DMS79 treated with DMSO at 0.1 percent for 48 hours (cell line): Measurements from ENCODE around the gene RAB5A.
"Not testable (repeated sequence)": the region's sequence is repeated elsewhere in the genome, so short reads cannot be mapped to it uniquely, and the experiment has no call there.

Experiments used
- DNase-seq: peaks from one replicate; lab custom pipeline; 2025; lab: John Stamatoyannopoulos, UW

Gene RAB5A, protein sequence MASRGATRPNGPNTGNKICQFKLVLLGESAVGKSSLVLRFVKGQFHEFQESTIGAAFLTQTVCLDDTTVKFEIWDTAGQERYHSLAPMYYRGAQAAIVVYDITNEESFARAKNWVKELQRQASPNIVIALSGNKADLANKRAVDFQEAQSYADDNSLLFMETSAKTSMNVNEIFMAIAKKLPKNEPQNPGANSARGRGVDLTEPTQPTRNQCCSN

DNA sequence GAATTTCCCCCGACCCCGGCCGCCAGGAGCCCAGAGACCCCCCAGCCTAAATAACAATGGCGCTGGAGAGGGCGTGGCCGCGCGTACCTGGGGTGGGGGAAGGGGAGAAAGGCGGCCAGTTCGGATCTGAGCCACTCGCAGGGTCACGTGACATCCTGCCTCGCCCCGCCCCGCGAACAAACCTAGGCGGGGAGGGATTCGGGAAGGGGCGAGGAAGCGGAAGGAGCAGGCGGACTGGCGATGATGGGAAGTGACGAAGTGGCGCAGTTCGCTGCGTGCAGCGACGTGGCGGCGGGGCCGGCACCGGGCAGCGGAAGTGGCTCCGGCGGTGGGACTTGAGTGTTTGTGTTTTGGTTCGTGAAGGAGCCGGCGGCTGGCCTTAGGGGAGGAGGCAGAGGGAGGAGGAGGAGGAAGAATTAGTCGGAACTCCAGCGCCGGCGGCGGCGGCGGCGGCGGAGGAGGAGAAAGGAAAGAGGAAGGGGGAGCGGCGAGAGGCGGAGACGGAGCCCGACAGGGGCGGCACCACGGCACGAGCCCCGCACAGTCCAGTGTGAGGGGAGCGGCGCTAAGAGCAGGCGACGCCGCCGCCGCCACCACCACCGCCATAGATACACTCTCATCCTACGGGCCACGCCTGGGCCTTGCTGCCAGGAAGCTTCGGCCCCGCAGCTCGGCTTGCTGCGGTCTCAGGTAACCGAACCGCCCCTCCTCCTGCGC is at the start of gene RAB5A:
TSS of gene RAB5A (plus strand) at position 266 of the 717 bp plus-strand sequence. CDS start 3,802 bp downstream, outside the sequence.
- DNase-seq = peak; percentile 86

DNA sequence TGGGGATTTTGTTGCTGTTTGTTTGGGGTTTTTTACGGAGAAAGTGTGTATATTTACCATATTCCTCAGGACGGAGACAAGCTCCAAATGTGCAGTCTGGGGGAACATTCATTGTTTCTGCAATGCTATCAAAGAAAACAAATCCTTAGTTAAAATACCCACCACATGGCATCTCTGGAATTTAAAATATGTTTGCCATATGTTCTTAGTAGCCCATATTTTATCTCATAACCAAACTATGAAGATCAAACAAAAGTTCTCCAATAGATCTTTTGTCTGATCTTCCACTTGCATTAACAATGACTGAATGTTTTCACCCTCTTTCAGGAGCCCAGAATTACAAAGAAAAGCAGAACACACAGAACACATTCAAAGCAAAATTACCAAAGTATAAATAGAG is 48.2 kb upstream of the RAB5A start:
- DNase-seq = no peak

DNA sequence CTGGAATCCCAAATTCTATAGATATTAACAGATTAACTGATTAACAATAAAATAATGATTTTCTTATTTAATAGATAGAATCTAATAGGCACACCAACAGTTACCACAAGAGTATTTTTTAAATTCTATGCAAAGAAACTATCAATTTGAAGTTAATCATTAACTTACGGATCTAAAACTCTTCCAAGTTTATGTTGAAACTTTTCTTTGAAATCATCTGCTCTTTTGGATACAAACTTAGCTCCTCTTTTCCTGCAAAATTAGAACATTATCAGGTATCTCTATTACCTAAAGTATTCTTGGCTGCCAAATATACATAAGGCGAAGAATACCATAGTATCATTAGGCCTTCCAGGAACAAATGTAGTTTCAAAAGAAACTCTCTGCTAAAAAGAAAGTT is 47.6 kb upstream of the RAB5A start:
- no peak for DNase-seq

DNA sequence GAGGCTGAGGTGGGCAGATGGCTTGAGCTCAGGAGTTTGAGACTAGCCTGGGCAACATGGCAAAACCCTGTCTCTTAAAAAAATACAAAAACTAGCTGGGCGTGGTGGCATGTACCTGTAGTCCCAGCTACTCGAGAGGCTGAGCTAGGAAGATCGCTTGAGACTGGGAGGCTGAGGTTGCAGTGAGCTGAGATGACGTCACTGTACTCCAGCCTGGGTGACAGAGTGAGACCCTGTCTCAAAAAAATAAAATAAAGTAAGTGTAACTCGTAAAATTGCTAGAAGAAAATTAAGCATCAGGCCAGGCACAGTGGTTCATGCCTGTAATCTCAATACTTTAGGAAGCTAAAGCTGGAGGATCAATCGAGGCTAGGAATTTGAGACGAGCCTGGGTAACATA is 47.1 kb upstream of the RAB5A start:
- DNase-seq = not testable (repeated sequence)

DNA sequence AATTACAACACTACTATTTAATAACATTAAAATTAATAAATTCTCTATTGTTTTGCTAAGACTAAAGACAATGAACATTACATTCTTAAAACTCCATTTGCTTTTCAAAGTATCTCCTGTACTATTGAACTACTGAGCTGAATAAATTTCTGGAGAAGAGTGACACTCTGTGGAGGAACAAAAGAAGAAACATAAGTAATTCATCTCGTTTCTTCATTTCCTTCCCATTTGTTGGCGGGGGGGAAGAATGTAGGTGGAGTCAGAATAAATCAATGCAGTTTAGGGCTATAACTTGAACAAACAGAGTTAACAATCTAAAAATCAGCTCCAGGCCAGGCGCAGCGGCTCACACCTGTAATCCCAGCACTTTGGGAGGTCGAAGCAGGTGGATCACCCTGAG is 45.6 kb upstream of the RAB5A start:
- no peak for DNase-seq

DNA sequence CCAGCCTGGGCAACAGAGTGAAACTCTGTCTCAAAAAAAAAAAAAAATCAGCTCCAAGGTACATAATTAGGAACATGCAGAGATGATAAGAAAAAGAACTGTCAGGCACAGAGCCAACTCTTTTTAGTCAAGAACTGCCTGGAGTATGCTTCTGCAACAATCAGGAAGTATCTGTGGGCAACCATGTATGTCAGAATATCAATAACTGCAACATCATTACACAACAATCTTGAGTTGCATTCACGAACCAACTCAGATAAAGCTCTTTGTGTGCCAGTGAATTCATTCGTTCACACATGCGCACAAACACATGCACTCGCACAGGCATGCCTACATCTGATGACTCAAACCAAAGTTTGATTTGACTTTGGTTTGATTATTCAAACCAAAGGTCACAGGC is 45.0 kb upstream of the RAB5A start:
- no peak for DNase-seq

DNA sequence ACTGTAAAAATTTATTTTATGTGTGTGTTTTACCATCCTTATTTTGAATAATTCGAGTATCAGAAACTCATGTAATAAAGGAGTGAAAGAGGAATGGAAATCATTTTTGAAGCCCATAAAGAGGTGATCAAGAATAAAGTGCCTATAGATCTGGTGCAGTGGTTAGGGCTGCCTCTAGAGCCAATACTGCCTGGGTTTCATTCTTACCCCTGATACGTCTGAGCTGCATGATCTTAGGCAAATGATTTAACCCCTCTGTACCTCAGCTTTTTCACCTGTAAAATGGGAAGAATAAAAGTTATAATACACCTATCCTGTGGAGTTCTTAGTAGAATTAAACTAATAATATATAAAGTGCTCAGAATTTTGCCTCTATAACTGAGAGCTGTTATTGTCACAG is 43.2 kb upstream of the RAB5A start:
- DNase-seq = no peak

DNA sequence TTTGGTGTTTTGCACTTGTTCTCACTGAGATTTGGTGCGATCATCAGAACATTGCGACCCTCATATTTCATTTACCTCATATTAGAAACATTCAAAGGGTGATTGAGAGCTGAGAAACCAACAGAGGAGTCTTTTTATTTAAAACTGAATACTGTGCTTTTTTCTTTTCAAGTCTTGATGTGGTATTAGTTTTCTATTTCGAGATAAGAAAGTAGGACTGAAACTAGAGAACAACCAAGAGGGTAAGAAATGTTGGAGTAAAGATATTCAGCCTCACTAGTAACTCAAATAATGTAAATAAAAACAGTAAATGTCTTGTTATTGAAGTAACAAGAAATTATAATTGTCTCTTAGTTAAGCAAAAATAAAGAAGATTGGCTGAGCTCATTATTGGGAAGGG is 39.4 kb upstream of the RAB5A start:
- no peak for DNase-seq

DNA sequence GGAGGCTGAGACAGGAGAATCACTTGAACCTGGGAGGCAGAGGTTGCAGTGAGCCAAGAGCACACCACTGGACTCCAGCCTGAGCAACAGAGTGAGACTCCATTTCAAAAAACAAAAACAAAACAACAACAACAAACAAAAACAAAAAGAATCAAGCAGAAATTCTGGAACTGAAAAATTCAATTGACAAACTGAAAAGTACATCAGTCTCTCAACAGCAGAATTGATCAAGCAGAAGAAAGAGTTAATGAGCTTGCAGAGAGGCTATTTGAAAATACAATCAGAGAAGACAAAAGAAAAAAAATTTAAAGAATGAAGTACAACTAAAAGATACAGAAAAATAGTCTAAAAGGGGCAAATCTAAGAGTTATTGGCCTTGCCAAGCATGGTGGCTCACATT is 35.4 kb upstream of the RAB5A start:
- DNase-seq = no peak

DNA sequence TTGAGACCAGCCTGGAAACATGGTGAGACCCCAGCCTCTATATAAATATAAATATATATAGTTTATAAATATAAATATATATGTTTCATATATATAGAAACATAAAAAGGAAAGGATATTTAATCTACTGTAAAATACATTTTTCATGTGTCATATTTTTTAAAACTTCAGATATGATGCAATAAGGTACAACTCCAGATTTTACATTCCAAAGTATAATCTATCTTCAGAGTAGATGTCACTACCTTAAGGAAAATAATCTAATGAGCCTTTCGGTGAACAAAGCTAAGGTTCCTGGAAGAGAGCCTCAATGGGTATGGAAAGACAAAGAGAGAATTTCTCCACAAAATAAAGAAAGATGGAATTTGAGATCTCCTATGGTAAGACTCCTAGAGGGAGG is 29.7 kb upstream of the RAB5A start:
- no peak for DNase-seq

DNA sequence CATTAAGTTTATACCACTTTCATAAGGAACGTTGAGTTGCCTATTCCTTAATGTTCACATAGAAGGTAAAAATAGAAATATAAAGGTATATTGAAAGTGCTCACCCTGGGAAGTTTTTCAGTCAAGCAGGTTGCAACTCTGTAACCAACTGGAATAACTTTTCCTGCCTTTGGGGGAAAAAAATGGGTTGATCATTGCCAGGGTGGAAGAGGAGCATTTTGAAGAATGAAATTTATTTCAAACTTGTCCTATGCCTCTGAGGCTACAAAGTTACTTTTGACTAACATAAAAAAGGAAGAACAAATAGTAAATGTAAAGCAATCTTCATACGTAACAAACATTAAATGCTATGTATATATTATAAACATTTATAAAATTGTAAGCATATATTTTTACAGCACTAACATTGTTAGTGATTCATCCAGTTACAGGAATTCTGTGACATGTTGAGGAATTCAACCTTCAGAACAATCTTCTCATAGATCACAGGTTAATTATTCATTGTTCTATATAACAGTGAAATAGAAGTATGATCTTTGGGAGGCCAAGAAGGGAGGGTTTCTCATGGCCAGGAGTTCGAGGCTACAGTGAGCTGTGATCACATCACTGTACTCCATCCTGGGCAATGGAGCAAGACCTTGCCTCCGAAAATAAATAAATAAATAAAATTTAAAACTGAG is 26.4 kb upstream of the RAB5A start:
- no peak for DNase-seq

DNA sequence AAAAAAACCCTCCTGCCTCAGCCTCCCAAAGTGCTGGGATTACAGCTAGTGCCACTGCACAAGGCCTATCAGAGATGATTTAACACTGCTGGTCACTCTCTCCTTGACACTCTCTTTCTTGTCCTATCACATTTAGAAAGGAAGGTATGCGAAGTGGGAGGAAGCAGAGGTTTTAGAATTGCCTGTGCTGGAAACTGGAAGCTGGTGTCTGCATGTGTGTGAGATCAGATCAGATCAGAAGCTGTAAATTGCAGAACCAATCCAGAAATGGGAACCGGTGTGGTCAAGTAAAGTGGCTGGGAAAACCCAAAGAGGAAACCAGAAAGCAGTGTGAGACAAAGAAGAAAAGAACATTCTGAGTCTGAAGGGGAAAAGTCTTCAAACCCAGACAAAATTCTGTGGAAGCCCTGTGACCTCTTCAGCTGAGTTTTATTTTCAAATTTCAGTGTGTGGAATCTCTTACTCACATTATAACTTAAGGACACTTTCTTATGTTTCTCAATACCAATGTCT is 15.7 kb upstream of the RAB5A start:
- DNase-seq = no peak

DNA sequence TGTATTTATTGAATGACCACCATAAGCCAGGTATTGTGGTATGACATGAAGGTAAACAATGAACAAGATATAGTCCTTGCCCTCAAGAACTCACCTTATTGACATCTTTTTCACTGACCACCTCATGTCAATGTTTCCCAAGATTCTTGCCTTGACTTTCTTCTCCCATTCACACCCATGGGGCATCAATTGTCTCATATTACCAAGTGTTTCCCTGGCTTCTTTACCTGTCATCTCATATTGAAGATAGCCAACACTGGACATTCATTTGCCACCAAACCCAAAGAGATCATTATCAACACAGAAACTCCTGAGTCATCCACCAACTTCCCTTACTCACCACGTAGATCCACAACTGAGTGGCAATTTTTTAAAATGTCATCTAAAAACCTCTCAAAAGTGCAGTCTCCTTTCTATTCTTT is 15.1 kb upstream of the RAB5A start:
- no peak for DNase-seq

DNA sequence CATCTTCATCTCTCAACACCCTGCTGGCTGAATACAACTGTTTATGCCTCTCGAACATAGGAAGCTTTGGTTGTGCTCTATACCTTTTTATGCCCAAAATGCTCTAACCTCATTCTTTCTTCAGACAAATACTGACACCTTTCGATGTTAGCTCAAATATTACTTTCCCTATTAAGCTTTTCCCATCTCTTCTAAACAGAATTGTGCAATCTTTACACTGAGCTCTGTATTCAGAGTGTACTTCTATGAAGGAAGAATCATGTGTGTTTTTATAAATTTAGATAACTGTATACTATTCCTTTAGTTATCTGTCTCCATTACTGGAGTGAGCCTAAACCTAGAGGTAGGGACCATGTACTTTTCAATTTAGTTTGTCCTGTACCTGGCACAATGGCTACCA is 14.5 kb upstream of the RAB5A start:
- DNase-seq = no peak

DNA sequence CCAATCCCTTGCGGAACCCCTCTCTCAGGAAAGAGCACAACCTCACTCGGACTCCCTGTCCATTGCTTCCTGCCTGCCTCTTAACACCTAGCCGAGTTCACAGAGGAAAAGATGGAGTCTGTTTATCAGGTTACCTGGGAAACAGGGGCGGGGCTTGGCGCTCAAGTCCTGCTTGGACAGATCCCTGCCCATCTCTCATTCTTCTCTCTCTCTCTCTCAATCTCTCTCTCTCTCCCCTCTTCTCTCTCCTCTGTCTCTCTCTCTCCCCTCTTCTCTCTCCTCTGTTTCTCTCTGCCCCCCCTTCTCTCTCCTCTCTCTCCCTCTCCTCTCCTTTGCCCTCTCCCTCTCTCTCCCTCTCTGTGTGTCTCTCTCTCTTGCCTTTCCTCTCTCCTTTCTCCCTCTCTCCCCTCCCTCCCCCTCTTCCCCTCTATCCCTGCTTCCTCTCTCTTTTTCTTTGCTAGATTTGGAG is 12.8 kb upstream of the RAB5A start, which contains the start of gene EFHB:
TSS of gene EFHB (minus strand) at position 120 of the 469 bp plus-strand sequence. CDS start 199 bp downstream, outside the sequence.
- no peak for DNase-seq

DNA sequence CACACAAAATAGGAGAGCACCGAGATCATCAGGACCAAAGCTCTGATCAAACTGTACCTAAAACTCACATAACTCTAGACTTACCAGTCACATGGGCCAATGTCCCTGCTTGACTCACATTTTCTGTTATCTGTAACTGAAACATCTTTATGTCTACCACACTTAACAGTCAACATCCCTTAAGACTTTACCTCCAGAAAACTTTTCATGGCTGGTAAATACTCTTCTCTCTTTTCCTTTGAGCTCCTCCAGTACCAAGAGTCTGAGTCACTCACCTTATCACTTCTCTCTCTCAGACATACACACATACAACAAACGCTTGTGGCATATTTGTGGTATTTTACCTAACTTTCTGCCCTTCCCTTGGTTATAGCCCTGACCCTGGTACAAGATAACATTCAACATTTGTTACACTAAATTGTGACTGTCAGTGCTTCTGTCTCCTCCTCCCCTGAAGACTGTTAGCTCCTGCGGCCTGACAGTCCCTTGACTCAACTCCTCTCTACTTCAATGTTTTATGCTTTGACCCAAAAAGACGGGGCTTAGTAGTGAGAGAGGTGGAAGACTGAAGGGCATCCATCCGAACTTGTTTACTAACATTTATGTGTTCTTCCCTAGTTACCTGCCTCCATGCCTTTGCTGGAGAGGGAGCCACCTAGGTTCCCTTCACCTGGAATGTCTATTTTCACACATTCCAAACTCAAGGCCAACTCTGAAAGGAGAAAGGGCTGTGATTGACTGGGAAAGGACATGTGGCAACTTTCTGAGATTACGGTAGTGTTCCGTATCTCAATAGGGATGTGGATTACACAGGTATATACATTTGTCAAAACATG is 9.2 kb upstream of the RAB5A start:
- DNase-seq = no peak

DNA sequence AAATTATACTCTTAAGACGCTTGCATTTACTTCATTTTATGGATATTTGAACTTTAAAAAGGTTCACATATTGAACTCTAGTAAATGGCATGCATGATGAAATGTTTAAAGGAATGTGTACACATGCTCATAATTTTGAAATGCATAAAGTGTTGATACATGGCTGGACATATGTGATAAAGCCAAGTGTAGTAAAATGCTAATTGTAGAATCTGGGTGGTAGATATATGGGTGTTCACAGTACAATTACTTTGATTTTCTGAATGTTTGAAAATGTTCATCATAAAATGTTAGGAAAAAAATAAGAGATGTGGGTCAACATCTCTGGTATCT is 8.6 kb upstream of the RAB5A start:
- DNase-seq = no peak

DNA sequence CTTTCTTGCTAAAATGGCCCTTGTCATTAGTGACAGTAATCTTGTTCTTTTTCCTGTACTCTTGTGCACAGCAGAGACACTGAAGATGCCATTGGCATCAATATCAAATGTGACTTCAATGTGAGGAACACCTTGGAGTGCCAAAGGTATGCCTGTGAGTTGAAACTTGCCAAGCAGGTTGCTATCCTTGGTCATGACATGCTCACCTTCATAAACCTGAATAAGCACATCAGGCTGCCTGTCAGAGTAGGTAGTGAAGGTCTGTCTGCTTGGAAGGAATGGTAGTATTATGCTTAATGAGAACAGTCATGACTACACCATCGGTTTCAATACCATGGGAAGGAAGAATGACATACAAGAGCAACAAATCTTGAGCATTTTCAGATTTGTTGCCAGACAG is 6.3 kb upstream of the RAB5A start:
- DNase-seq = no peak

DNA sequence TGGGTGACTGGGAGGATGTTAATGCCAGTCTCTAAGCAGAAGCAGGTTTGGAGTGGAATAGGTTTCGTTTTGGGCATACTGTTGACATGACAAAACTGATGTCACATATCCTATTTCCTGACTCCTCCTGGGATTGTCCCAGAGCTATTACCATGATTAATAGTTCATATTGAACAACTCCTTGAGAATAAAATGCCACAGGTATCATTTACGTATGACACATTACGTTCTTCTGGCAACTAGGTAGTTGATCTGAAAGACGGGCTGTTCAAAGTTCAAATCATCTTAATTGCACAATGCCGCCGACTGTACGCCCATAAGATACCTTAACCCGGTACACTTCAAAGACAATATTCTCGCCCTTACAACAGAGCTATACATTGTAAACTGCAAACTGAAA is 1.4 kb upstream of the RAB5A start:
- no peak for DNase-seq

DNA sequence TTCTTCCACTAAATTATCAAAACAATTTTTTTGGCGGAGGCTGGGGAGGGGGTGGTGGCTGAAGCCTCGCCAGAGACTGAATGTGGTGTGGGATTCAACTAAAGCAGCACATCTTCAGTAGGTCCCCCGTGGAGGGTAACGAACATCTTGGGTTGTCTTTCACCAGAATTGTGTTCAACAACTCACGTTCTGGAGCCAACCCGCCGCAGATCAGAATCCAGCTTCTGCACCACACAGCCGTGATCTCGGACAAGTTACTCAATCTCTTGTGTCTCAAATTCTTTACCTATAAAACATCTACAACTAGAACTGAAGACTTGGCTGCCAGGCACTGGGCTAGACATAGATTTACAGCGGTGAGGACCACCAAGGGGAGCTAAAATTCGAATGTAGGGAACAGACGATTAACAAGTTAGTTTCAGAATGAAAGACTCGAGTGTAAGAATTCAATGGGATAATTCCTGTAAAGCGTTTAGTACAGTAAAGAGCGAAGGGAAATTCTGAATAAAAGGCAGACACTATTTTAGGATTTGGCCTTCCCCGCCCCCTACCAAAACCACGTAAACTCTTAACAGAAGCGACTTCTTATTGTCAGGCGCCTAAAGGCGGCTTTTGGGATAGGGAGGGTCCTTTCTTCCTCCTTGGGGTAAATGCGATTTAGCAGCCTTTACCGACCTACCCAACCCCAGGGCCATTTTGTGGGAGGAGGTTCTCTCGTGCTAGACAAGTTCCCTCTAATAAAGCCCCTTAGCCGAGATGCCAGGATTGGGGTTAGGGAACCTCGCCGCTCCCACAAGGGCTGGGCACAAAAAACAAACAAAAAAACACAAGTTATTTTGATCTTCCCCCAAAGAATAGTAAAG is 697 bp upstream of the RAB5A start:
- DNase-seq = peak; percentile 30
